Measurements from ENCODE around the gene SH3RF3.

Gene SH3RF3

DNA sequence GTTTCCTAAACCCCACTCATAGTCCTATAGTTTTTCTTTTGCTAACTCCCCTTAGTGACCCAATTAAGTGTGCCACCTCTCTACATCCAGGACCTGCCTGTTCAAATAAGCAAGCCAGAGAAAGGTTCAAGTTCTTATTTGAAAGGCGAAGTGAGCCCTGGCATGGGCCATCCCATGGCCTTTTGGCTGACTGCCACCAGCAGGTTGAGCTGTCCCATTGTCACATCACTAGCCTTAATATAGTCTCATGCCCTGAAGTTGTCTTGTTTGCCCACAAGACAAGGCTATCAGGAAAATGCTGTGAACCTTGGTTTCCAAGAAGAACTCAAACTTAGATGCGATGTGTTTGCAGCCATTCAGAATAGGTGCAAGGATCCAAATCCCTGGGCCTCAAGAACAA, 158.8 kb downstream of the SH3RF3 start:
- ChIA-PET CTCF (no interaction called here), POLR2A (no interaction called here)

DNA sequence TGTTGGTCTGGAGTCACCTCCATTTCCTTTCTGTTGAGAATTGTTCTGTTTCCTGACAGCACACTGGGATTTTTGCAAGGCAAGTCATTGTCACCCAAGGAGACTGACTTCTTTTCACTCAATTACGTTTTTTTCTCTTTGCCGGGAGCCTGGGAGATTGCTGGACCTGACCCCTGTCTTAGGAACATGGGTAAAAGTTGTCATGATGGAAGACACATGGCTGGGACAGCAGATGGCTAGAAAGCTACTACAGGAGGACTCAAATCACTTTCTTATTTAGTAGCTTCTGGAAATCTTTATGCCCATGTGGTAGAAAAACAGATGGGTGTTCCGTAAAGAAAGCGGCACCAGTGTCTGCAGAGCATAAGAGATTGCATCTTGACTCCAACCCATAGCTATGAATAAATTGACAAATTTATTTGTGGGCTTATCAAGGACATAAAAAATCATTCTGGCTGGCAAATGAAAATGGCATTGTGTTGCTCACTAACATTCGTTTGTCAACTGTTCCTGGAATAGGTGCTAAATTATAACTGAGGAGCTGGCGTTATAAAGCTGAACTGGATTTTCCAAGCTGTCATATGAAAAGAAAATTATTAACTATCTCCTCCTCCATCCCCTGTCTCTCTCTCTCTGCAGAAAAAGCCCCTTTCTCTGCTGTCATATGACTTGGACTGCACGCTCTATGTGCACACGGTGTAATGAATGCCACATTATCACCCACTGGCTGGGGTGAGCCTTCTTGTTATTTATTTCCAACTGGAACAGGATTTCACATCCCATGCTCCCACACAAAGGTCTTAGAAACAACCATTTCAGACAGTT, 159.8 kb downstream of the SH3RF3 start:
- no peak overlapping the region for H3K4me3 ChIP-seq (ENCODE audit: control insufficient read depth in 1 of 7, extremely low read depth in 1 of 7, insufficient read depth in 4 of 7, low read depth in 2 of 7, low read length in 6 of 7)
- H3K4me1 ChIP-seq (ENCODE audit: control extremely low read depth in 1 of 4, control insufficient read depth in 4 of 4, insufficient read depth in 4 of 4, low read length in 3 of 4), result peaks cover 0 to 4% (median 0%) of the 10 kb centered on the region in 4 experiments
- CTCF ChIA-PET, result interaction anchor here (0.7 kb wide), 1 partner anchor 14 kb away, joined by 3 read pairs; no protein-coding TSS in a partner anchor
- no peak overlapping the region for H3K27ac ChIP-seq (ENCODE audit: insufficient read depth in 1 of 2, low read depth in 1 of 2, low read length in 2 of 2, poor library complexity in 1 of 2, severe bottlenecking in 2 of 2)
- 97% methylated on average over 6 of the region's 8 CpGs for WGBS (ENCODE audit: insufficient coverage)
- H3K27me3 ChIP-seq (replicated peaks in 2 of 5; ENCODE audit: control insufficient read depth in 4 of 5, insufficient read depth in 5 of 5, low read length in 4 of 5), result peaks cover 0 to 3% (median 0%) of the 10 kb centered on the region in 5 experiments
- H3K36me3 ChIP-seq (ENCODE audit: control insufficient read depth in 4 of 4, insufficient read depth in 4 of 4, low read length in 3 of 4), result no peaks in the 10 kb centered on the region
- no peaks in the 10 kb centered on the region for H3K9me3 ChIP-seq (ENCODE audit: control extremely low read depth in 1 of 5, control insufficient read depth in 4 of 5, insufficient read depth in 2 of 5, low read depth in 1 of 5, low read length in 4 of 5)
- DNase-seq, result no peak
- POLR2A ChIA-PET, result no interaction called here

More for the DNA sequence above, 158.8 kb downstream of the SH3RF3 start:
- no peaks in the 10 kb centered on the region for H3K36me3 ChIP-seq (ENCODE audit: control insufficient read depth in 4 of 4, insufficient read depth in 4 of 4, low read length in 3 of 4)
- H3K4me3 ChIP-seq (ENCODE audit: control insufficient read depth in 1 of 7, extremely low read depth in 1 of 7, insufficient read depth in 4 of 7, low read depth in 2 of 7, low read length in 6 of 7), result no peak overlapping the region
- DNase-seq, result no peak
- no peaks in the 10 kb centered on the region for H3K9me3 ChIP-seq (ENCODE audit: control extremely low read depth in 1 of 5, control insufficient read depth in 4 of 5, insufficient read depth in 2 of 5, low read depth in 1 of 5, low read length in 4 of 5)
- no peak overlapping the region for H3K27ac ChIP-seq (ENCODE audit: insufficient read depth in 1 of 2, low read depth in 1 of 2, low read length in 2 of 2, poor library complexity in 1 of 2, severe bottlenecking in 2 of 2)
- WGBS (ENCODE audit: insufficient coverage), result 100% methylated on average over 2 of the region's 2 CpGs
- H3K4me1 ChIP-seq (ENCODE audit: control extremely low read depth in 1 of 4, control insufficient read depth in 4 of 4, insufficient read depth in 4 of 4, low read length in 3 of 4), result peaks cover 0 to 4% (median 0%) of the 10 kb centered on the region in 4 experiments
- H3K27me3 ChIP-seq (replicated peaks in 2 of 5; ENCODE audit: control insufficient read depth in 4 of 5, insufficient read depth in 5 of 5, low read length in 4 of 5), result peaks cover 0 to 1% (median 0%) of the 10 kb centered on the region in 5 experiments

DNA sequence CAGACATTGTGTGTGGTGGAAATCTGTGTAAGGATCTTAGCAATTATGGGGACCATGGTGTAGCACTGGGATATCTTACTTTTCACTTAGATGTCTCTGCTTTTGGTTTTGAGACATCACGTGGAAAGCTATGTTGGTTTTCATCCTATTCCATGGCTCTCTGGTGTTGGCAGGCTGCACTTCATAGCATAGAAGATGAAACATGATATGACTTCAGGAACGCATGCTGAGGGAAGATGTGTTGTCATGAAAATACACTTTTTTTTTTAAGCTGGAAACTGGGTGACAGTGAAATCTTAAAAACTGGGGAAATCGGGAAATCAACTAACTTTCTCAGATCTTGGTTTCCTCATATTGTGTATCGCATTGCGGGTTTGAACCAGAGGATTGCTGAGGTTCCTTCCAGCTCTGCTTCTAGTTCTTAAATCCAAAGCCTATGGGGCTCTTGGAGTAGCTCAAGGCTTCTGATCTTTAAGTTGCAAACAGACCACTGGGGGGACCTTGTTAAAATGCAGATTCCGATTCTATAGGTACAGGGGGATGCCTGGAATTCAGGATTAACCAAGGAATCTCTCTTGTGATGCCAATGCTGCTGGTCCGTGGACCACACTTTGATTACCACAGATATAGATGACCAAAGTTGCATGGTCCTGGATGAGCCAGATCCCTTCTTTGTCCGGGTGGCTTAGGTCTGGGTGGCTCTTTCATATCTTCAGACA, 160.7 kb downstream of the SH3RF3 start:
- CTCF ChIA-PET, result no interaction called here
- Histone ChIP-seq H3K9me3 (ENCODE audit: control extremely low read depth in 1 of 5, control insufficient read depth in 4 of 5, insufficient read depth in 2 of 5, low read depth in 1 of 5, low read length in 4 of 5) (peaks cover 0 to 6% (median 3%) of the 10 kb centered on the region in 5 experiments), H3K4me3 (ENCODE audit: control insufficient read depth in 1 of 7, extremely low read depth in 1 of 7, insufficient read depth in 4 of 7, low read depth in 2 of 7, low read length in 6 of 7) (no peak overlapping the region), H3K27ac (ENCODE audit: insufficient read depth in 1 of 2, low read depth in 1 of 2, low read length in 2 of 2, poor library complexity in 1 of 2, severe bottlenecking in 2 of 2) (no peak overlapping the region), H3K36me3 (ENCODE audit: control insufficient read depth in 4 of 4, insufficient read depth in 4 of 4, low read length in 3 of 4) (no peaks in the 10 kb centered on the region), H3K4me1 (ENCODE audit: control extremely low read depth in 1 of 4, control insufficient read depth in 4 of 4, insufficient read depth in 4 of 4, low read length in 3 of 4) (peaks cover 0 to 4% (median 0%) of the 10 kb centered on the region in 4 experiments), H3K27me3 (replicated peaks in 2 of 5; ENCODE audit: control insufficient read depth in 4 of 5, insufficient read depth in 5 of 5, low read length in 4 of 5) (peaks cover 0 to 3% (median 0%) of the 10 kb centered on the region in 5 experiments)
- POLR2A ChIA-PET, result no interaction called here
- 98% methylated on average over 7 of the region's 8 CpGs for WGBS (ENCODE audit: insufficient coverage)
- DNase-seq, result no peak

DNA sequence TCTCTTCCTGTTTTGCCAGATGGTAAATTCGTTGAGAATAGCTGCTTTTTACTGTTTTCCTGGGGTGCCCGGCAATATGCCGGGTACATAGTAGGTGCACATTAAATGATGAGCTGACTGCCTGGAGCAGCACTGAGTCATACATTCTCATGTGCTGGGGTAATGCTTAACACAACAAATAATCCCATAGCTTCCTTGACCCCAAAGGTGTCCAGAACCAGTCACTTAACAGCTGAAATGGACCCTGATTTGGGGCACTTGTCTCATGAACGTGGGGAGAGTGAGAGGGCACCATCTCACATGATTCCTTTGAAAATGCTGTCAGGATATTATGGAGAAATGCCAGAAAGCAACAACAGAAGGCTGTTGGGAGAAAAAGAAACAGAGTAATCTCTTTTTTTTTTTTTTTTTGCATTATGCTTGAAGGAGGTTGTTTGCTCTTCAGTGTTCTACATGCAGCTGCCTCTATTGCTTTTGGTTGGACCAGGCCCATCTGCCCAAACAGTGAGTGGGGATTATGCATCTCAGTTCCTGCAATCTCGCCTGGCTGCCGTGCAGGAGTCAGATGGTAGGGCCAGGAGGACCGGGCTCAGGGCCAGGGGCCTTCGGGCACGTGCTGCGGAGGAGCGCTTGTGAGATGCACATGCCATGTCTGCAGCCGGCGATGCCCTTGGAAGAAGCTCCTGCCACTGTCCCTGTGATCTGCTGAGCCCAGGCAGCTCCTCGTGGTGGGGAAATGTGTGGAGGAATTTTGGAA, 162.1 kb downstream of the SH3RF3 start:
- H3K27me3 ChIP-seq (replicated peaks in 2 of 5; ENCODE audit: control insufficient read depth in 4 of 5, insufficient read depth in 5 of 5, low read length in 4 of 5), result peaks cover 0 to 3% (median 0%) of the 10 kb centered on the region in 5 experiments
- no peak for DNase-seq
- WGBS (ENCODE audit: insufficient coverage), result 98% methylated on average over 10 of the region's 14 CpGs
- ChIA-PET POLR2A (no interaction called here), CTCF (no interaction called here)
- H3K36me3 ChIP-seq (ENCODE audit: control insufficient read depth in 4 of 4, insufficient read depth in 4 of 4, low read length in 3 of 4), result no peaks in the 10 kb centered on the region
- no peak overlapping the region for H3K27ac ChIP-seq (ENCODE audit: insufficient read depth in 1 of 2, low read depth in 1 of 2, low read length in 2 of 2, poor library complexity in 1 of 2, severe bottlenecking in 2 of 2)
- H3K4me1 ChIP-seq (ENCODE audit: control extremely low read depth in 1 of 4, control insufficient read depth in 4 of 4, insufficient read depth in 4 of 4, low read length in 3 of 4), result no peaks in the 10 kb centered on the region
- no peak overlapping the region for H3K4me3 ChIP-seq (ENCODE audit: control insufficient read depth in 1 of 7, extremely low read depth in 1 of 7, insufficient read depth in 4 of 7, low read depth in 2 of 7, low read length in 6 of 7)
- H3K9me3 ChIP-seq (ENCODE audit: control extremely low read depth in 1 of 5, control insufficient read depth in 4 of 5, insufficient read depth in 2 of 5, low read depth in 1 of 5, low read length in 4 of 5), result peaks cover 0 to 7% (median 3%) of the 10 kb centered on the region in 5 experiments

DNA sequence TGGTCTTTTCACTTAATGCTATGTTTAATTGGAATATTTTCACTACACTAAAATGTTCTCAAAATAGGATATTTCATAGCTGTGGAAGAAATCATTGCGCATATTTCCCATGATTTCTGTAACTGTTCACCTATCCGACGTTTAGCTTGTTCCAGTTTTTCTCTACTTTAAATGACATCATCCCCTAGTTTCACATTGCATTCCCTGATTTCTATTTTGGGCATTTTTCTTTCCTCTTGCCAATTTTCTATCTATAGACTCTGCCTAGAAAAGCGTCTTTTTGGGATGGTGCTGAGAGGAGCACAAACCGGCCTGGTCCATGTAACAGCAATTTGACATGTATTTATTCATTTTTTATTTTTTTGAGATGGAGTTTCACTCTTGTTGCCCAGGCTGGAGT, 163.4 kb downstream of the SH3RF3 start:
- ChIA-PET POLR2A (no interaction called here), CTCF (interaction anchor here (1.0 kb wide), 1 partner anchor 10 kb away, joined by 4 read pairs; no protein-coding TSS in a partner anchor)
- Histone ChIP-seq H3K27ac (ENCODE audit: insufficient read depth in 1 of 2, low read depth in 1 of 2, low read length in 2 of 2, poor library complexity in 1 of 2, severe bottlenecking in 2 of 2) (no peak overlapping the region), H3K4me1 (ENCODE audit: control extremely low read depth in 1 of 4, control insufficient read depth in 4 of 4, insufficient read depth in 4 of 4, low read length in 3 of 4) (no peaks in the 10 kb centered on the region), H3K9me3 (ENCODE audit: control extremely low read depth in 1 of 5, control insufficient read depth in 4 of 5, insufficient read depth in 2 of 5, low read depth in 1 of 5, low read length in 4 of 5) (peaks cover 0 to 7% (median 3%) of the 10 kb centered on the region in 5 experiments), H3K36me3 (ENCODE audit: control insufficient read depth in 4 of 4, insufficient read depth in 4 of 4, low read length in 3 of 4) (no peaks in the 10 kb centered on the region), H3K27me3 (replicated peaks in 2 of 5; ENCODE audit: control insufficient read depth in 4 of 5, insufficient read depth in 5 of 5, low read length in 4 of 5) (peaks cover 0 to 3% (median 0%) of the 10 kb centered on the region in 5 experiments), H3K4me3 (ENCODE audit: control insufficient read depth in 1 of 7, extremely low read depth in 1 of 7, insufficient read depth in 4 of 7, low read depth in 2 of 7, low read length in 6 of 7) (no peak overlapping the region)
- WGBS (ENCODE audit: insufficient coverage), result no CpG with 5 or more reads among the region's 5 CpGs
- no peak for DNase-seq

DNA sequence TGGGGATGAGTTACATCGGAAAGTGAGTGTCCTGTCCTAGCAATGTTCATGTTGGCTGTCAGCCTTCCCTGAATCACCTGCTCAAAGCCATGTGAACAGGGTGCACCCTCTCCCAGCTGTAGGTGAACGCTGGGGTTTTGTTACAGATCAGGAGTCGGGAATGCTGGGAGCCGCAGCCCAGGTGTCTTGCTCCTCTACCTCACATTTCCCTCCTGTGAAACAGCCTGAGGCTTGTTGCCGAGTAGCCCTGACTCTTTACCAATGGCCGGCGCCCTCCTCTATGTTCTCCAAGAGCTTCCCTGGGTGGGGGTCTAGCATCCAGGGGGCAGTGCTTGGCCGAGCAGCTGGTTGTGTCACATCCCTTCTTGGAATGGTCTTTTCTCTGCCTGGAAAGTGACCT, 164.7 kb downstream of the SH3RF3 start:
- H3K36me3 ChIP-seq (ENCODE audit: control insufficient read depth in 4 of 4, insufficient read depth in 4 of 4, low read length in 3 of 4), result no peaks in the 10 kb centered on the region
- ChIA-PET CTCF (interaction anchor here (1.4 to 2.1 kb wide), 2 partner anchors 15 to 18 kb away, joined by 3 to 6 read pairs; no protein-coding TSS in a partner anchor), POLR2A (no interaction called here)
- H3K4me1 ChIP-seq (ENCODE audit: control extremely low read depth in 1 of 4, control insufficient read depth in 4 of 4, insufficient read depth in 4 of 4, low read length in 3 of 4), result peaks cover 0 to 2% (median 0%) of the 10 kb centered on the region in 4 experiments
- H3K4me3 ChIP-seq (ENCODE audit: control insufficient read depth in 1 of 7, extremely low read depth in 1 of 7, insufficient read depth in 4 of 7, low read depth in 2 of 7, low read length in 6 of 7), result no peak overlapping the region
- DNase-seq, result no peak
- H3K9me3 ChIP-seq (ENCODE audit: control extremely low read depth in 1 of 5, control insufficient read depth in 4 of 5, insufficient read depth in 2 of 5, low read depth in 1 of 5, low read length in 4 of 5), result peaks cover 0 to 7% (median 3%) of the 10 kb centered on the region in 5 experiments
- WGBS (ENCODE audit: insufficient coverage), result 96% methylated on average over 8 of the region's 8 CpGs
- no peak overlapping the region for H3K27ac ChIP-seq (ENCODE audit: insufficient read depth in 1 of 2, low read depth in 1 of 2, low read length in 2 of 2, poor library complexity in 1 of 2, severe bottlenecking in 2 of 2)
- peaks cover 0 to 3% (median 0%) of the 10 kb centered on the region in 5 experiments for H3K27me3 ChIP-seq (replicated peaks in 2 of 5; ENCODE audit: control insufficient read depth in 4 of 5, insufficient read depth in 5 of 5, low read length in 4 of 5)

All from common myeloid progenitor, CD34-positive (primary cell).